ENCODE data around the gene SLU7. TPM values are rescaled to one million over a fixed set of nuclear protein-coding genes. Genes with fewer than 3 reads are reported as not detected.

SLU7 gene
- total RNA-seq, 1 experiment from 2014 or later: 33.3 TPM

DNA sequence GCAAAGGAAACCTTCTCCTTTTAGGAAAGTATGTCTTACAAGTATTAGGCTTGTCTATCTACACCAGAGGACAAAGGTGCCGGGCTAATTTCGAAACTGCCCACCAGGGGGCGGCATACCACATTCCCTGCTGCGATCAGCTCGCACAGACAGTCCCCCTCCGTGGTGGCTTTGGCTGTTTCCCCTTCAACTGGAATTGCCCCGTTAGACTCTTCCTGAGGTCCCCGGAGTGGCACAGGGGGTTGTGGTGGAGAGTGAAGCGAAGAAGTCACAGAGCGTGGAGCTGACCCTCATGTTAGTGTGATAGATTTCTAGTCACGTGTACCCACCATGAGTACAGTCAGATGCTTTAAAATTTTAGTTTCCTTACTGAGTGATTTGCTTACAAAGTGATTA is 20.3 kb upstream of the SLU7 start:
- no peak overlapping the region for H3K27ac ChIP-seq (ENCODE audit: low read length)
- ATAC-seq (peak; percentile 84), DNase-seq (peak; percentile 91)
- H3K4me1 ChIP-seq (ENCODE audit: insufficient read depth, low read length): peaks cover 6% of the 10 kb centered on the region; the same call in 1 of the 2 replicates
- POLR2A ChIA-PET (ENCODE audit: unreplicated experiment): no interaction called here
- peak overlapping the region; percentile 88 for H2AFZ ChIP-seq (ENCODE audit: low read length)
- H3K4me3 ChIP-seq (ENCODE audit: low read length): peak overlapping the region; percentile 70
- no peaks in the 10 kb centered on the region for H3K79me2 ChIP-seq (ENCODE audit: low read length)
- no peaks in the 10 kb centered on the region for H4K20me1 ChIP-seq (ENCODE audit: low read length)
- H3K9me3 ChIP-seq (ENCODE audit: low read length): no peaks in the 10 kb centered on the region
- H3K9me2 ChIP-seq (replicated peaks; ENCODE audit: low read length): no peaks in the 10 kb centered on the region
- peak overlapping the region; percentile 40 for H3K9ac ChIP-seq (ENCODE audit: low read length)
- H3F3A ChIP-seq (ENCODE audit: low read length, unreplicated experiment): no peaks in the 10 kb centered on the region
- CTCF ChIA-PET: interaction anchor here (0.6 to 2.3 kb wide), 7 partner anchors 10 to 1106 kb away, joined by 3 to 9 read pairs (median 4); partner anchors contain the start of gene PTTG1
- intact Hi-C loops (cut with micrococcal nuclease): loop anchor here (1.0 to 10.0 kb wide), 3 partner anchors 21 to 346 kb away; no protein-coding TSS in a partner anchor
- H3K4me2 ChIP-seq (ENCODE audit: low read length): peak overlapping the region; percentile 91
- no TSS peak for BruUV-seq (replicated peaks)
- no peaks in the 10 kb centered on the region for H3K27me3 ChIP-seq (ENCODE audit: low read length)
- TF ChIP-seq EZH2phosphoT487 (IDR thresholded peaks at IDR 0.05; ENCODE audit: borderline replicate concordance, low read length): no peak
- TF ChIP-seq, protein P1, sequence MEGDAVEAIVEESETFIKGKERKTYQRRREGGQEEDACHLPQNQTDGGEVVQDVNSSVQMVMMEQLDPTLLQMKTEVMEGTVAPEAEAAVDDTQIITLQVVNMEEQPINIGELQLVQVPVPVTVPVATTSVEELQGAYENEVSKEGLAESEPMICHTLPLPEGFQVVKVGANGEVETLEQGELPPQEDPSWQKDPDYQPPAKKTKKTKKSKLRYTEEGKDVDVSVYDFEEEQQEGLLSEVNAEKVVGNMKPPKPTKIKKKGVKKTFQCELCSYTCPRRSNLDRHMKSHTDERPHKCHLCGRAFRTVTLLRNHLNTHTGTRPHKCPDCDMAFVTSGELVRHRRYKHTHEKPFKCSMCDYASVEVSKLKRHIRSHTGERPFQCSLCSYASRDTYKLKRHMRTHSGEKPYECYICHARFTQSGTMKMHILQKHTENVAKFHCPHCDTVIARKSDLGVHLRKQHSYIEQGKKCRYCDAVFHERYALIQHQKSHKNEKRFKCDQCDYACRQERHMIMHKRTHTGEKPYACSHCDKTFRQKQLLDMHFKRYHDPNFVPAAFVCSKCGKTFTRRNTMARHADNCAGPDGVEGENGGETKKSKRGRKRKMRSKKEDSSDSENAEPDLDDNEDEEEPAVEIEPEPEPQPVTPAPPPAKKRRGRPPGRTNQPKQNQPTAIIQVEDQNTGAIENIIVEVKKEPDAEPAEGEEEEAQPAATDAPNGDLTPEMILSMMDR (conservative IDR thresholded peaks at IDR 0.05; ENCODE audit: low read depth, low read length): peak; percentile 89
- no peaks in the 10 kb centered on the region for H3K36me3 ChIP-seq (ENCODE audit: low read depth, low read length)

DNA sequence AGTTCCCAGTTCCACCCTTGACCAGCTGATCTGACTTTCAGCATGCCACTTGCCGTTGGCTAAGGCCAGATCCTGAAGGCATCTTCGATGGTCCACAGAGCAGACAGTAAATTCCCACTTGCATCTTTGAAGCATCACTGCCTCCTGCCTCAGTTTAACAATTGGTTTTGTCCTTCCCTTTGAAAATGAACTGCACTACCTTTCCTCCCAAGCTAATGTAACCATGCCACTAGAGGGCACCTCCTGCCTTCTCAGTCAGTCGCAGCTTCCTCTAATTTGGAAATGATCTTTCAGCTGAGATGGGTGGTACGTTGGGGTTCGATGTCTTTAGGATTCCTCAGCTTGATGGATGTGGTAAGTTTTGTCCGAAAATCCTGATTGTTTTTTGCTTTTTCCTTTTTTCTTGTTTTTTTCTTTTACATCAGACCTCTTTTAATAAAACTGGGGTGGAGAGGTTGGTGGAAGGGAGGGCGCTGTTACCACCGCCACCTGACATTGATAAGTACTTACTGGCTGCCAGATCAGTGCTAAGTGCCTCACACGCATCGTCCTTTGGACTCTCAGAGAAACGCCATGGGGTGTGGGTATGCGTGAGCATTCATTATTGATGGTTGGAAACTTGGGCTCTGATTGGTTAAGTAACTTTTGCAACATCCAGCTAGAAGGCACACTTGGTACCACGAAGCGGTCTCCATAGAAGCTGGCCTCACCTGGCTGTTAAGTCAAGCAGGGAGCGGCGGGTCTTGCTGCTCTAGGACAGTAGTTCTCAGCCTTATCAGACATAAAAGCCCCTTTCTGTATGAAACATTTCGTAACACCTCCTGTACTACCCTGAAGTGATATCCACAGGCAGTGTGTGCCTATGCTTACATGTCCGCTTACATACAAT is 19.7 kb upstream of the SLU7 start:
- Histone ChIP-seq H3K36me3 (ENCODE audit: low read depth, low read length) (no peaks in the 10 kb centered on the region), H3K4me3 (ENCODE audit: low read length) (peak overlapping the region; percentile 70), H3K9ac (ENCODE audit: low read length) (peak overlapping the region; percentile 40; the same call in 1 of the 2 replicates), H3K27me3 (ENCODE audit: low read length) (no peaks in the 10 kb centered on the region), H4K20me1 (ENCODE audit: low read length) (no peaks in the 10 kb centered on the region), H3K4me1 (ENCODE audit: insufficient read depth, low read length) (peaks cover 6% of the 10 kb centered on the region; the same call in 1 of the 2 replicates), H3K9me2 (replicated peaks; ENCODE audit: low read length) (no peaks in the 10 kb centered on the region), H3K4me2 (ENCODE audit: low read length) (peak overlapping the region; percentile 91), H3K27ac (ENCODE audit: low read length) (no peak overlapping the region), H2AFZ (ENCODE audit: low read length) (peak overlapping the region; percentile 88), H3K9me3 (ENCODE audit: low read length) (no peaks in the 10 kb centered on the region), H3F3A (ENCODE audit: low read length, unreplicated experiment) (no peaks in the 10 kb centered on the region), H3K79me2 (ENCODE audit: low read length) (no peaks in the 10 kb centered on the region)
- peak; percentile 73 for DNase-seq
- peak; percentile 75 for ATAC-seq
- TF ChIP-seq, protein P1 (conservative IDR thresholded peaks at IDR 0.05; ENCODE audit: low read depth, low read length): peak; percentile 96
- TF ChIP-seq EZH2phosphoT487 (IDR thresholded peaks at IDR 0.05; ENCODE audit: borderline replicate concordance, low read length) (no peak), EZH2 (IDR thresholded peaks at IDR 0.05; ENCODE audit: low read length, unreplicated experiment) (no peak)
- BruUV-seq (replicated peaks): no TSS peak
- intact Hi-C loops (cut with micrococcal nuclease): loop anchor here (1.0 to 10.0 kb wide), 4 partner anchors 22 to 346 kb away; no protein-coding TSS in a partner anchor
- ChIA-PET CTCF (interaction anchor here (0.6 to 2.3 kb wide), 6 partner anchors 17 to 71 kb away, joined by 3 to 9 read pairs (median 4); partner anchors contain the start of gene PTTG1), POLR2A (ENCODE audit: unreplicated experiment) (no interaction called here)

All from PC-3 (cell line).